IMR-90 (cell line): ENCODE results near the gene GIMAP8. TPM values are rescaled to one million over a fixed set of nuclear protein-coding genes. Genes with fewer than 3 reads are reported as not detected.

Experiments used
- ATAC-seq: fragments of 200-7000 bp; cut with Tn5 transposase; 2 replicates; pipeline ENCODE4 v1.9.1; 2020; ENCODE audit warnings: low read depth, mild to moderate bottlenecking, moderate library complexity
- BruUV-seq: library from RNA; stranded (reverse); fragments of 400-500 nt; replicated peaks from 2 replicates; lab custom pipeline; 2021; lab: Mats Ljungman, UMichigan
- CTCF ChIA-PET: fragments of 300-600 bp; formaldehyde crosslinking; extraction: SDS; loops from one replicate; lab custom pipeline; 2021; ENCODE audit warnings: antibody characterized with exemption; lab: Yijun Ruan, JAX
- POLR2A ChIA-PET: fragments of 300-600 bp; sonication (Branson Sonifier 250); formaldehyde crosslinking; loops from one replicate; lab custom pipeline; 2022; ENCODE audit warnings: antibody characterized with exemption; ENCODE audit not compliant: unreplicated experiment; lab: Charles Lee
- DNase-seq: peaks from one replicate; pipeline ENCODE4 v3.0.0; 2013
- H2AFZ ChIP-seq: replicated peaks from 2 replicates; pipeline ENCODE3; 2013; ENCODE audit warnings: low read length, mild to moderate bottlenecking; ENCODE audit not compliant: poor library complexity
- H2AK5ac ChIP-seq: 2 replicates; pipeline ENCODE4 v1.6.1; 2013; ENCODE audit warnings: low read depth, low read length, inconsistent platforms
- H2AK9ac ChIP-seq: replicated peaks from 2 replicates; pipeline ENCODE3; 2013; ENCODE audit warnings: mild to moderate bottlenecking, low read depth, low read length, moderate library complexity; ENCODE audit not compliant: poor library complexity
- H2BK120ac ChIP-seq: 2 replicates; pipeline ENCODE4 v1.6.1; 2013; ENCODE audit warnings: low read depth, low read length, inconsistent platforms
- H2BK15ac ChIP-seq: 3 replicates; pipeline ENCODE4 v1.6.1; 2013; ENCODE audit warnings: low read depth, low read length, inconsistent platforms
- H2BK20ac ChIP-seq: 2 replicates; pipeline ENCODE4 v1.6.1; 2013; ENCODE audit warnings: low read depth, mild to moderate bottlenecking, inconsistent platforms, low read length, moderate library complexity
- H2BK5ac ChIP-seq: 2 replicates; pipeline ENCODE4 v1.6.1; 2013; ENCODE audit warnings: mild to moderate bottlenecking, low read depth, low read length, inconsistent platforms; ENCODE audit not compliant: poor library complexity, severe bottlenecking
- H3K14ac ChIP-seq: replicated peaks from 2 replicates; pipeline ENCODE4 v1.6.1; 2013; ENCODE audit warnings: low read depth, low read length, inconsistent platforms
- H3K18ac ChIP-seq: 2 replicates; pipeline ENCODE4 v1.6.1; 2013; ENCODE audit warnings: low read depth, low read length, control low read depth
- H3K23ac ChIP-seq: 2 replicates; pipeline ENCODE4 v1.6.1; 2013; ENCODE audit warnings: low read depth, low read length, inconsistent platforms
- H3K27ac ChIP-seq: 2 replicates; pipeline ENCODE4 v1.5.1; 2013; ENCODE audit warnings: mild to moderate bottlenecking, control low read depth, low read length; ENCODE audit not compliant: insufficient read depth
- H3K27me3 ChIP-seq: 2 replicates; pipeline ENCODE4 v1.6.1; 2013; ENCODE audit warnings: low read length; ENCODE audit not compliant: control insufficient read depth, insufficient read depth
- H3K36me3 ChIP-seq: 2 replicates; pipeline ENCODE4 v1.6.1; 2013; ENCODE audit warnings: low read length, mixed read lengths; ENCODE audit not compliant: control insufficient read depth, insufficient read depth
- H3K4ac ChIP-seq: 2 replicates; pipeline ENCODE4 v1.6.1; 2013; ENCODE audit warnings: low read depth, low read length, inconsistent platforms
- H3K4me1 ChIP-seq: 2 replicates; pipeline ENCODE4 v1.6.1; 2013; ENCODE audit warnings: low read length, mixed read lengths; ENCODE audit not compliant: control insufficient read depth, insufficient read depth
- H3K4me2 ChIP-seq: 2 replicates; pipeline ENCODE4 v1.6.1; 2013; ENCODE audit warnings: low read depth, mild to moderate bottlenecking, control low read depth, low read length, moderate library complexity
- H3K4me3 ChIP-seq: 2 replicates; pipeline ENCODE4 v1.5.1; 2013; ENCODE audit warnings: low read depth, mild to moderate bottlenecking, control low read depth, low read length, moderate library complexity; ENCODE audit not compliant: insufficient read depth
- H3K56ac ChIP-seq: 2 replicates; pipeline ENCODE4 v1.6.1; 2013; ENCODE audit warnings: low read length, inconsistent platforms; ENCODE audit not compliant: insufficient read depth; ENCODE audit errors: extremely low read depth
- H3K79me1 ChIP-seq, 2 experiments: 2 replicates each; pipeline ENCODE4 v1.6.1; 2013; ENCODE audit warnings: low read length in 2 of 2, inconsistent platforms in 1 of 2, low read depth in 1 of 2
- H3K9ac ChIP-seq: 2 replicates; pipeline ENCODE4 v1.6.1; 2013; ENCODE audit warnings: low read depth, low read length, control low read depth
- H3K9me1 ChIP-seq: 2 replicates; pipeline ENCODE4 v1.6.1; 2013; ENCODE audit warnings: low read length, inconsistent platforms; ENCODE audit not compliant: insufficient read depth
- H3K9me3 ChIP-seq: 2 replicates; pipeline ENCODE4 v1.6.1; 2013; ENCODE audit warnings: low read length; ENCODE audit not compliant: control insufficient read depth, insufficient read depth
- H4K20me1 ChIP-seq: 2 replicates; pipeline ENCODE4 v1.6.1; 2013; ENCODE audit warnings: low read length, inconsistent platforms; ENCODE audit not compliant: insufficient read depth
- H4K5ac ChIP-seq: 2 replicates; pipeline ENCODE4 v1.6.1; 2013; ENCODE audit warnings: mild to moderate bottlenecking, low read depth, low read length, control low read depth
- H4K8ac ChIP-seq, 2 experiments: 2 replicates each; pipeline ENCODE4 v1.6.1; 2013; ENCODE audit warnings: low read depth in 2 of 2, low read length in 2 of 2, control low read depth in 1 of 2, inconsistent platforms in 1 of 2
- H4K91ac ChIP-seq: 2 replicates; pipeline ENCODE4 v1.6.1; 2013; ENCODE audit warnings: low read depth, low read length, inconsistent platforms; ENCODE audit not compliant: insufficient read depth
- CEBPB ChIP-seq: IDR thresholded peaks from 2 replicates; pipeline ENCODE4 v1.6.1; 2012; ENCODE audit warnings: low read depth, low read length, improper control_type of control experiment
- FOS ChIP-seq: fragments of 150-350 bp; IDR thresholded peaks from 2 replicates; pipeline ENCODE4 v1.6.1; 2016; ENCODE audit warnings: low read depth, low read length
- MXI1 ChIP-seq: IDR thresholded peaks from 2 replicates; pipeline ENCODE4 v1.6.1; 2012; ENCODE audit warnings: low read depth, mild to moderate bottlenecking, low read length, moderate library complexity, borderline replicate concordance
- POLR2A ChIP-seq: IDR thresholded peaks from 2 replicates; pipeline ENCODE4 v1.6.1; 2012; ENCODE audit warnings: mild to moderate bottlenecking, low read depth, low read length
- RAD21 ChIP-seq: IDR thresholded peaks from 2 replicates; pipeline ENCODE4 v1.6.1; 2012; ENCODE audit warnings: low read length, improper control_type of control experiment
- RCOR1 ChIP-seq: IDR thresholded peaks from 2 replicates; pipeline ENCODE4 v1.6.1; 2012; ENCODE audit warnings: mild to moderate bottlenecking, low read length, improper control_type of control experiment; ENCODE audit not compliant: insufficient replicate concordance
- RFX5 ChIP-seq: IDR thresholded peaks from 2 replicates; pipeline ENCODE4 v1.8.0; 2012; ENCODE audit warnings: low read depth, mild to moderate bottlenecking, low read length, moderate library complexity
- SMC3 ChIP-seq: fragments of 150-350 bp; IDR thresholded peaks from 2 replicates; pipeline ENCODE4 v1.6.1; 2016; ENCODE audit warnings: low read depth, mild to moderate bottlenecking, antibody characterized with exemption, low read length, moderate library complexity
- WGBS, 2 experiments: methylation state at CpG; one replicate each; pipeline versions ENCODE4 v1.1.5 to v1.1.7; 2013; ENCODE audit warnings: missing lambda C conversion rate in 2 of 2; ENCODE audit not compliant: insufficient read length in 1 of 2; ENCODE audit errors: extremely low coverage in 2 of 2; 5-methylcytosine and 5-hydroxymethylcytosine counted together
- dilution Hi-C: fragments of 300-500 bp; cut with HindIII; formaldehyde crosslinking; loops from one replicate; pipeline ENCODE4 v1.14.3; 2018; ENCODE audit warnings: low sequenced_read_pairs; ENCODE audit not compliant: unreplicated experiment
- in situ Hi-C: fragments of 300-500 bp; cut with MboI; formaldehyde crosslinking; loops from 3 replicates; pipeline ENCODE4 v1.14.3; 2019; ENCODE audit warnings: low sequenced_read_pairs, inconsistent platforms, mixed read lengths
- intact Hi-C: fragments of 100-400 bp; cut with micrococcal nuclease; formaldehyde crosslinking; loops from 2 replicates; pipeline ENCODE4 v1.10.0; 2022
- polyA plus RNA-seq, 3 experiments: library from polyadenylated mRNA; depleted of rRNA; stranded (reverse); fragments of >200 nt; gene quantifications; 2 replicates each; pipeline ENCODE4 v1.2.3, GENCODE V29; 2012; ENCODE audit warnings: low replicate concordance in 1 of 3
- total RNA-seq: library from RNA; depleted of rRNA; stranded (reverse); fragments of >200 nt; gene quantifications from 2 replicates; pipeline ENCODE4 v1.2.3, GENCODE V29; 2012
- TF ChIP-seq, protein P1 (sequence below): fragments of 150-350 bp; IDR thresholded peaks from 2 replicates; pipeline ENCODE4 v1.6.1; 2017; ENCODE audit warnings: mild to moderate bottlenecking, antibody characterized with exemption, low read length, low read depth
- TF ChIP-seq, protein P2 (sequence below): fragments of 150-350 bp; IDR thresholded peaks from 2 replicates; pipeline ENCODE4 v1.6.1; 2016; ENCODE audit warnings: low read depth, mild to moderate bottlenecking, low read length, moderate library complexity, borderline replicate concordance

GIMAP8 gene
- total and polyA plus RNA-seq, 2 of the 4 experiments (the other 2 are of a cell fraction): not detected

DNA sequence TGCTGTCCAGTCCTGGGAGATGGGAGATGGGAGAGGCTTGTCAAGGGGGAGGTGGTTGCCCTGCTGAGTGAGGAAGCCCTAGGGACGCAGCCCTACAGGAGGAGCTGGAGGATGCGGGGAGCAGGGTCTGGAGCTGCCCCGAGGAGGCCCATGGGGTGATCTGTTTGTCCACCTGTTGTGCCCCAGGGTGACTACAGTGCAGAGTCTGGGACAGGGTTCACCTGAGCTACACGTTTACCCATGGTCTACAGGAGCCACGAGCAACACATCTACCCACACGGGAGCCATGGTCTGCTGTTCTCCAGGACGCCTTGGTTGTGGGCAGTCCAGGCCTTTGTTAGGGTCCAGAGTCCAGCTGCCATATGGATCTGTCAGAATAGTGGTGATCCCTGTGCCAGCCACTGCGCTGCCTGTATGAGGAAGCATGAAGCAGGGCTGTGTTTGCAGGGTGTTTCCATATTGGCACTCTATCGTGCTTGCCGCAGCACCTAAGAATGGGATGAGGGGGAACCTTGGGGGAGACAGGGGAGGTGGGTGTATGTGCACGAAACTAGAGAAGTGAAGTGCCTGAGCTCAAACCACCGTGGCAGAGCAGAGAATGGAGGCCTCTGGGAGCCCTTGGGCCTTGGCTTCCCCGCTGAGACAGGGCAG lies 47.6 kb upstream of the GIMAP8 start:
- H2BK120ac ChIP-seq: 0 out of 2 replicates have a peak overlapping the region, but pooled peaks have one; percentile 23
- H3K79me1 ChIP-seq: peaks cover 0 to 31% of the 10 kb centered on the region in 2 experiments; a peak in 3 of 4 replicates
- H4K20me1 ChIP-seq: no peaks in the 10 kb centered on the region
- H3K27ac ChIP-seq: no peak overlapping the region
- no peak overlapping the region for H3K9ac ChIP-seq
- dilution Hi-C loops: no loop called here
- intact Hi-C loops: no loop called here
- H4K5ac ChIP-seq: peak overlapping the region; percentile 33; the same call in 1 of the 2 replicates
- no peak overlapping the region for H3K14ac ChIP-seq
- WGBS, 2 experiments: no CpG with 5 or more reads among the region's 13 CpGs
- H3K4me1 ChIP-seq: peaks cover 25% of the 10 kb centered on the region
- H3K4me3 ChIP-seq: no peak overlapping the region
- DNase-seq (no peak), ATAC-seq (no peak)
- H4K91ac ChIP-seq: peak overlapping the region; percentile 32; the same call in 1 of the 2 replicates
- TF ChIP-seq, protein P1, sequence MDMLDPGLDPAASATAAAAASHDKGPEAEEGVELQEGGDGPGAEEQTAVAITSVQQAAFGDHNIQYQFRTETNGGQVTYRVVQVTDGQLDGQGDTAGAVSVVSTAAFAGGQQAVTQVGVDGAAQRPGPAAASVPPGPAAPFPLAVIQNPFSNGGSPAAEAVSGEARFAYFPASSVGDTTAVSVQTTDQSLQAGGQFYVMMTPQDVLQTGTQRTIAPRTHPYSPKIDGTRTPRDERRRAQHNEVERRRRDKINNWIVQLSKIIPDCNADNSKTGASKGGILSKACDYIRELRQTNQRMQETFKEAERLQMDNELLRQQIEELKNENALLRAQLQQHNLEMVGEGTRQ: no peak
- TF ChIP-seq POLR2A (no peak), RFX5 (no peak), SMC3 (no peak), FOS (no peak), MXI1 (no peak), CEBPB (no peak), RAD21 (no peak), RCOR1 (no peak)
- TF ChIP-seq, protein P2, sequence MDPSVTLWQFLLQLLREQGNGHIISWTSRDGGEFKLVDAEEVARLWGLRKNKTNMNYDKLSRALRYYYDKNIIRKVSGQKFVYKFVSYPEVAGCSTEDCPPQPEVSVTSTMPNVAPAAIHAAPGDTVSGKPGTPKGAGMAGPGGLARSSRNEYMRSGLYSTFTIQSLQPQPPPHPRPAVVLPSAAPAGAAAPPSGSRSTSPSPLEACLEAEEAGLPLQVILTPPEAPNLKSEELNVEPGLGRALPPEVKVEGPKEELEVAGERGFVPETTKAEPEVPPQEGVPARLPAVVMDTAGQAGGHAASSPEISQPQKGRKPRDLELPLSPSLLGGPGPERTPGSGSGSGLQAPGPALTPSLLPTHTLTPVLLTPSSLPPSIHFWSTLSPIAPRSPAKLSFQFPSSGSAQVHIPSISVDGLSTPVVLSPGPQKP: no peak
- POLR2A ChIA-PET: no interaction called here
- no peak overlapping the region; the same call in 1 of the 2 replicates for H3K23ac ChIP-seq
- in situ Hi-C loops: loop anchor here (25.0 kb wide), 2 partner anchors 540 to 585 kb away; partner anchors contain the start of genes ATP6V0E2, KCNH2 and NOS3
- H2AK5ac ChIP-seq: no peak overlapping the region
- H3K9me3 ChIP-seq: no peaks in the 10 kb centered on the region
- H2BK20ac ChIP-seq: no peak overlapping the region
- H4K8ac ChIP-seq: peak overlapping the region in 1 of 2 experiments; percentile 18; a peak in 1 of 4 replicates
- H3K18ac ChIP-seq: no peak overlapping the region
- H2AK9ac ChIP-seq: peak overlapping the region; percentile 62
- CTCF ChIA-PET: interaction anchor here (1.1 to 1.4 kb wide), 2 partner anchors 9 to 25 kb away, joined by 3 read pairs; no protein-coding TSS in a partner anchor
- H3K36me3 ChIP-seq: peaks cover 10% of the 10 kb centered on the region; the same call in 1 of the 2 replicates
- no peak overlapping the region for H3K4me2 ChIP-seq
- peak overlapping the region; percentile 6 for H2AFZ ChIP-seq
- no peaks in the 10 kb centered on the region for H3K27me3 ChIP-seq
- H3K56ac ChIP-seq: no peak overlapping the region
- no peak overlapping the region for H3K4ac ChIP-seq
- no peak overlapping the region for H2BK5ac ChIP-seq
- peaks cover 20% of the 10 kb centered on the region for H3K9me1 ChIP-seq
- BruUV-seq: no TSS peak
- H2BK15ac ChIP-seq: no peak overlapping the region
